KMS-11 (cell line): ENCODE data around the gene ENOX2.
"Not testable (repeated sequence)": the region's sequence is repeated elsewhere in the genome, so short reads cannot be mapped to it uniquely, and the experiment has no call there.

Experiments used
- H2AFZ ChIP-seq: fragments of 200-600 bp; sonication (generic); 2 replicates; pipeline ENCODE4 v1.6.1; 2016; ENCODE audit warnings: antibody characterized with exemption, mixed run types, low read depth
- H3K27ac ChIP-seq: fragments of 200-600 bp; sonication (generic); 2 replicates; pipeline ENCODE4 v1.6.1; 2016; ENCODE audit warnings: mild to moderate bottlenecking, mixed run types
- H3K27me3 ChIP-seq: fragments of 200-600 bp; sonication (generic); 2 replicates; pipeline ENCODE4 v1.6.1; 2017; ENCODE audit warnings: mild to moderate bottlenecking, low read depth, mixed run types, moderate library complexity; ENCODE audit not compliant: insufficient read depth
- H3K36me3 ChIP-seq: fragments of 200-600 bp; sonication (generic); 2 replicates; pipeline ENCODE4 v1.6.1; 2017; ENCODE audit warnings: mild to moderate bottlenecking, mixed run types; ENCODE audit not compliant: insufficient read depth
- H3K4me1 ChIP-seq: fragments of 200-600 bp; sonication (generic); 2 replicates; pipeline ENCODE4 v1.6.1; 2016; ENCODE audit warnings: mild to moderate bottlenecking, low read depth, mixed run types; ENCODE audit not compliant: poor library complexity, severe bottlenecking
- H3K4me2 ChIP-seq: fragments of 200-600 bp; sonication (generic); 2 replicates; pipeline ENCODE4 v1.7.0; 2016; ENCODE audit warnings: mild to moderate bottlenecking, mixed run types
- H3K4me3 ChIP-seq: fragments of 200-600 bp; sonication (generic); IDR thresholded peaks from 2 replicates; pipeline ENCODE4 v1.6.1; 2017; ENCODE audit warnings: low read depth, low read length, mixed read lengths; ENCODE audit not compliant: insufficient read depth
- H3K79me2 ChIP-seq: fragments of 200-600 bp; sonication (generic); 2 replicates; pipeline ENCODE4 v1.6.1; 2016; ENCODE audit warnings: low read depth, mixed run types; ENCODE audit not compliant: insufficient read depth
- H3K9ac ChIP-seq: fragments of 200-600 bp; sonication (generic); 2 replicates; pipeline ENCODE4 v1.6.1; 2016; ENCODE audit warnings: mild to moderate bottlenecking, mixed run types
- H4K20me1 ChIP-seq: fragments of 200-600 bp; sonication (generic); 2 replicates; pipeline ENCODE4 v1.6.1; 2016; ENCODE audit warnings: mild to moderate bottlenecking, mixed run types; ENCODE audit not compliant: insufficient read depth
- CTCF ChIP-seq: fragments of 200-600 bp; sonication (generic); conservative IDR thresholded peaks from 2 replicates; pipeline ENCODE4 v1.6.1; 2017; ENCODE audit warnings: low read depth, mild to moderate bottlenecking, antibody characterized with exemption, low read length, moderate library complexity, mixed read lengths

ENOX2 gene

GRCh38 chrX:130803537-130803936, 99.5 kb downstream of the ENOX2 start:
- Histone ChIP-seq H3K9ac (no peak overlapping the region), H2AFZ (no peak overlapping the region), H3K27ac (no peak overlapping the region), H3K4me2 (no peak overlapping the region), H3K79me2 (no peaks in the 10 kb centered on the region), H3K4me1 (no peaks in the 10 kb centered on the region), H3K4me3 (no peak overlapping the region), H3K36me3 (no peaks in the 10 kb centered on the region), H3K27me3 (no peaks in the 10 kb centered on the region), H4K20me1 (no peaks in the 10 kb centered on the region)
- no peak for TF ChIP-seq CTCF

GRCh38 chrX:130801901-130802300, 101.1 kb downstream of the ENOX2 start:
- Histone ChIP-seq H3K27me3 (no peaks in the 10 kb centered on the region), H3K4me2 (no peak overlapping the region), H4K20me1 (no peaks in the 10 kb centered on the region), H3K36me3 (no peaks in the 10 kb centered on the region), H2AFZ (no peak overlapping the region), H3K4me1 (no peaks in the 10 kb centered on the region), H3K9ac (no peak overlapping the region), H3K4me3 (no peak overlapping the region), H3K79me2 (no peaks in the 10 kb centered on the region), H3K27ac (no peak overlapping the region)
- no peak for TF ChIP-seq CTCF

GRCh38 chrX:130799393-130799792, 103.6 kb downstream of the ENOX2 start:
- H3K27me3 ChIP-seq: no peaks in the 10 kb centered on the region
- H3K9ac ChIP-seq: no peak overlapping the region
- no peaks in the 10 kb centered on the region for H3K36me3 ChIP-seq

GRCh38 chrX:130793975-130794374, 109.0 kb downstream of the ENOX2 start:
- Histone ChIP-seq H3K9ac (no peak overlapping the region), H4K20me1 (no peaks in the 10 kb centered on the region), H3K4me3 (no peak overlapping the region), H2AFZ (no peak overlapping the region), H3K27ac (no peak overlapping the region), H3K79me2 (no peaks in the 10 kb centered on the region), H3K27me3 (no peaks in the 10 kb centered on the region), H3K4me2 (no peak overlapping the region), H3K4me1 (no peaks in the 10 kb centered on the region), H3K36me3 (no peaks in the 10 kb centered on the region)
- TF ChIP-seq CTCF: no peak

More at GRCh38 chrX:130799393-130799792, 103.6 kb downstream of the ENOX2 start:
- no peak overlapping the region for H3K4me3 ChIP-seq
- no peak overlapping the region for H2AFZ ChIP-seq
- no peak for TF ChIP-seq CTCF
- H3K27ac ChIP-seq: no peak overlapping the region
- H3K79me2 ChIP-seq: no peaks in the 10 kb centered on the region
- no peaks in the 10 kb centered on the region for H4K20me1 ChIP-seq
- H3K4me1 ChIP-seq: no peaks in the 10 kb centered on the region
- no peak overlapping the region for H3K4me2 ChIP-seq

GRCh38 chrX:130791870-130792269, 111.1 kb downstream of the ENOX2 start:
- not testable (repeated sequence) for H2AFZ ChIP-seq, H3K79me2 ChIP-seq, H3K4me3 ChIP-seq, H3K4me2 ChIP-seq, H3K4me1 ChIP-seq, H3K9ac ChIP-seq, H3K36me3 ChIP-seq, H4K20me1 ChIP-seq, H3K27ac ChIP-seq, H3K27me3 ChIP-seq
